ENCODE data around the gene PSKH1. TPM values are rescaled to one million over a fixed set of nuclear protein-coding genes. Genes with fewer than 3 reads are reported as not detected.

PSKH1 gene
- total and polyA plus RNA-seq, 10 donors: 5.0 to 31.3 (median 20.5) TPM

GRCh38 chr16:67873435-67874370, 19.4 kb upstream of the PSKH1 start:
- intact Hi-C loops (cut with DNase I; ENCODE audit: low total_unique reads): no loop called here
- Histone ChIP-seq H3K4me3 (peak overlapping the region; percentile 93 to 99 (median 98)), H3K9me3 (no peaks in the 10 kb centered on the region), H3K36me3 (peaks cover 7 to 64% (median 51%) of the 10 kb centered on the region in 6 donors), H3K27me3 (replicated peaks in 1 of 7) (no peaks in the 10 kb centered on the region), H3K4me1 (peaks cover 29 to 60% (median 43%) of the 10 kb centered on the region in 6 donors), H3K27ac (peak overlapping the region; percentile 77 to 92 (median 84))
- 12 to 20% (median 15%) methylated on average over 15 to 23 of the region's 23 CpGs for WGBS, 5 donors
- TF ChIP-seq CTCF (IDR thresholded peaks at IDR 0.05 in 8 of 11, conservative IDR thresholded peaks at IDR 0.05 in 3 of 11) (no peak), POLR2AphosphoS5 (IDR thresholded peaks at IDR 0.05) (no peak), POLR2A (IDR thresholded peaks at IDR 0.05) (no peak)
- DNase-seq: no peak

GRCh38 chr16:67874372-67874771, 18.7 kb upstream of the PSKH1 start:
- intact Hi-C loops (cut with DNase I; ENCODE audit: low total_unique reads): no loop called here
- no peak for DNase-seq
- peak overlapping the region in 6 of 8 donors; percentile 93 to 99 (median 98) for H3K4me3 ChIP-seq
- H3K9me3 ChIP-seq: no peaks in the 10 kb centered on the region
- H3K27ac ChIP-seq: peak overlapping the region in 1 of 8 donors; percentile 92
- 76 to 88% (median 83%) methylated on average over 3 of the region's 3 CpGs for WGBS, 5 donors
- peaks cover 29 to 60% (median 43%) of the 10 kb centered on the region in 6 donors for H3K4me1 ChIP-seq
- H3K27me3 ChIP-seq (replicated peaks in 1 of 7): no peaks in the 10 kb centered on the region
- peaks cover 7 to 64% (median 51%) of the 10 kb centered on the region in 6 donors for H3K36me3 ChIP-seq
- no peak for TF ChIP-seq POLR2AphosphoS5 (IDR thresholded peaks at IDR 0.05)
- TF ChIP-seq POLR2A (IDR thresholded peaks at IDR 0.05): no peak

GRCh38 chr16:67877064-67877463, 16.0 kb upstream of the PSKH1 start:
- 94 to 97% (median 97%) methylated on average over 8 to 11 of the region's 11 CpGs for WGBS, 5 donors
- Histone ChIP-seq H3K27me3 (replicated peaks in 1 of 7) (no peaks in the 10 kb centered on the region), H3K4me1 (peaks cover 29 to 51% (median 40%) of the 10 kb centered on the region in 6 donors), H3K36me3 (peaks cover 7 to 67% (median 60%) of the 10 kb centered on the region in 6 donors), H3K27ac (no peak overlapping the region), H3K9me3 (no peaks in the 10 kb centered on the region), H3K4me3 (no peak overlapping the region)
- DNase-seq: no peak
- intact Hi-C loops (cut with DNase I; ENCODE audit: low total_unique reads): no loop called here
- TF ChIP-seq POLR2AphosphoS5 (IDR thresholded peaks at IDR 0.05): no peak
- TF ChIP-seq POLR2A (IDR thresholded peaks at IDR 0.05): no peak
- TF ChIP-seq CTCF (IDR thresholded peaks at IDR 0.05 in 8 of 11, conservative IDR thresholded peaks at IDR 0.05 in 3 of 11): no peak

GRCh38 chr16:67878232-67878631, 14.8 kb upstream of the PSKH1 start:
- no peak for DNase-seq
- Histone ChIP-seq H3K27ac (no peak overlapping the region), H3K9me3 (no peaks in the 10 kb centered on the region), H3K4me3 (no peak overlapping the region), H3K36me3 (peaks cover 7 to 79% (median 72%) of the 10 kb centered on the region in 6 donors), H3K27me3 (replicated peaks in 1 of 7) (no peaks in the 10 kb centered on the region), H3K4me1 (peaks cover 24 to 41% (median 34%) of the 10 kb centered on the region in 6 donors)
- WGBS, 5 donors: 91 to 98% (median 94%) methylated on average over 4 to 6 of the region's 6 CpGs
- TF ChIP-seq POLR2AphosphoS5 (IDR thresholded peaks at IDR 0.05) (no peak), POLR2A (IDR thresholded peaks at IDR 0.05) (no peak), CTCF (IDR thresholded peaks at IDR 0.05 in 8 of 11, conservative IDR thresholded peaks at IDR 0.05 in 3 of 11) (no peak)
- intact Hi-C loops (cut with DNase I; ENCODE audit: low total_unique reads): no loop called here
